NB4 (cell line): ENCODE measurements around the gene AMBP.

ENCODE experiments used
- CTCF ChIP-seq: IDR thresholded peaks from one replicate; pipeline ENCODE4 v1.5.1; 2012; ENCODE audit warnings: low read depth, low read length
- MAX ChIP-seq: IDR thresholded peaks from 2 replicates; pipeline ENCODE4 v1.6.1; 2011; ENCODE audit warnings: low read depth, low read length
- MYC ChIP-seq: IDR thresholded peaks from 2 replicates; pipeline ENCODE4 v1.6.1; 2011; ENCODE audit warnings: low read depth, low read length
- POLR2A ChIP-seq: IDR thresholded peaks from 2 replicates; pipeline ENCODE4 v1.6.1; 2011; ENCODE audit warnings: mild to moderate bottlenecking; ENCODE audit not compliant: insufficient read length; ENCODE audit errors: extremely low read depth

- no peak for TF ChIP-seq POLR2A
- TF ChIP-seq CTCF: no peak
- TF ChIP-seq MYC: no peak
- no peak for TF ChIP-seq MAX
These were observed 1.6 kb downstream of the AMBP start for GRCh38 chr9:114076237-114077161.
